Lower leg skin (tissue), 4 donors: ENCODE data around the gene BTNL8. TPM values are rescaled to one million over a fixed set of nuclear protein-coding genes. Genes with fewer than 3 reads are reported as not detected.

Experiments
- DNase-seq, 2 donors: peaks; one replicate each; pipeline ENCODE4 v3.0.0-alpha.2; 2019; ENCODE audit warnings: low spot score in 2 of 2
- H3K4me3 ChIP-seq: fragments of 200-600 bp; sonication (generic); 2 replicates; pipeline ENCODE4 v1.5.1; 2017; ENCODE audit warnings: mild to moderate bottlenecking, low read depth; ENCODE audit not compliant: poor library complexity, severe bottlenecking
- CTCF ChIP-seq, 3 donors: fragments of 450-650 bp; IDR thresholded peaks; one replicate each; pipeline ENCODE4 v1.5.1; 2016; ENCODE audit warnings: antibody characterized with exemption in 3 of 3, mild to moderate bottlenecking in 3 of 3, moderate library complexity in 2 of 3
- POLR2A ChIP-seq, 2 donors: fragments of 450-650 bp; IDR thresholded peaks; one replicate each; pipeline ENCODE4 v1.6.1; 2016 to 2017; ENCODE audit warnings: antibody characterized with exemption in 2 of 2, mild to moderate bottlenecking in 1 of 2, moderate library complexity in 1 of 2
- WGBS, 2 donors: methylation state at CpG; one replicate each; pipeline ENCODE4 v1.1.5; 2018; 5-methylcytosine and 5-hydroxymethylcytosine counted together
- intact Hi-C: fragments of 100-400 bp; cut with DNase I; formaldehyde crosslinking; loops from one replicate; pipeline ENCODE4 v1.15.0; 2023; ENCODE audit warnings: low total_unique reads
- total RNA-seq, 4 donors: library from RNA; depleted of rRNA; stranded (reverse); fragments of >200 nt; gene quantifications; one replicate each; pipeline ENCODE4 v1.1.0, GENCODE V29; 2016

BTNL8 gene
- total RNA-seq, 4 donors from 2014 or later: 0.26 to 0.44 TPM; not detected in 2

GRCh38 chr5:180990086-180990881, 91.3 kb downstream of the BTNL8 start:
- intact Hi-C loops: no loop called here
- no peak for DNase-seq
- no peak for TF ChIP-seq POLR2A (IDR thresholded peaks at IDR 0.05)
- TF ChIP-seq CTCF (IDR thresholded peaks at IDR 0.05): no peak
- no peak overlapping the region for H3K4me3 ChIP-seq
- WGBS, 2 donors: 70 to 77% methylated on average over 14 to 16 of the region's 16 CpGs

- no peak overlapping the region for H3K4me3 ChIP-seq
- WGBS, 2 donors: 73 to 80% methylated on average over 2 to 5 of the region's 5 CpGs
- intact Hi-C loops: no loop called here
- TF ChIP-seq POLR2A (IDR thresholded peaks at IDR 0.05) (no peak), CTCF (IDR thresholded peaks at IDR 0.05) (no peak)
- DNase-seq: no peak
Measured at GRCh38 chr5:180990882-180991242, 91.9 kb downstream of the BTNL8 start.

Other genes with a start within 250 kb of the BTNL8 start
- 10 to 100 TPM in 1 of 4 donors, 1 to 10 TPM in 3; 2.1 to 11.6 (median 4.0) TPM for gene FLT4, start 249.6 kb upstream of the BTNL8 start, total RNA-seq
- not detected for gene OR2Y1, start 159.1 kb upstream of the BTNL8 start, total RNA-seq
- 100 to 1,000 TPM; 121 to 154 (median 138) TPM for gene MGAT1, start 96.4 kb upstream of the BTNL8 start, total RNA-seq
- 10 to 100 TPM; 14.5 to 35.8 (median 31.1) TPM for gene ZFP62, start 37.9 kb upstream of the BTNL8 start, total RNA-seq
- not detected for gene BTNL3, start 89.7 kb downstream of the BTNL8 start, total RNA-seq
- gene BTNL9, start 141.1 kb downstream of the BTNL8 start, total RNA-seq: 10 to 100 TPM; 11.7 to 26.6 (median 16.2) TPM
- not detected for gene OR2V1, start 232.0 kb downstream of the BTNL8 start, total RNA-seq
- not detected for gene OR2V2, start 248.4 kb downstream of the BTNL8 start, total RNA-seq